ENCODE data around the gene KRT33A.
"Not testable (repeated sequence)": the region's sequence is repeated elsewhere in the genome, so short reads cannot be mapped to it uniquely, and the experiment has no call there.

KRT33A gene

GRCh38 chr17:41360296-41360995 is 9.8 kb upstream of the KRT33A start:
- DNase-seq, result peak; percentile 95

DNA sequence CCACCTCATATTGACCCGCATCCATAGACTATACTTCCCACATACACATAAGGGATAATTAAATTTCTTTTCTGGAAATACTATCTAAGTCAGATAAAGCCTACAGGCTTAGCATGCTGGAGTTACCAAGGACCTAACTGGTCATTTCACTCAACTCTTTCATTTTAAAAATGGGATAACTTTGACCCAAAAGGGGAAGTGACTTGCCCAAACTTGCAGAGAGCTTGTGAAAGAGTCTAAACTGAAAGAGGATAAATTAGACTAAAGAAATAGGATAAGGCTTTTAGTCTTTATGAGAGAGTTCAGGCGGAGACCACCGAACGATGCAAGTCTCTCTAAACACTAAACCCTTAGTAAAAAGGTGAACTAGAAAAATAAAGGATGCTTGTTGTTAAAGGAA is 3.9 kb upstream of the KRT33A start:
- DNase-seq, result no peak

DNA sequence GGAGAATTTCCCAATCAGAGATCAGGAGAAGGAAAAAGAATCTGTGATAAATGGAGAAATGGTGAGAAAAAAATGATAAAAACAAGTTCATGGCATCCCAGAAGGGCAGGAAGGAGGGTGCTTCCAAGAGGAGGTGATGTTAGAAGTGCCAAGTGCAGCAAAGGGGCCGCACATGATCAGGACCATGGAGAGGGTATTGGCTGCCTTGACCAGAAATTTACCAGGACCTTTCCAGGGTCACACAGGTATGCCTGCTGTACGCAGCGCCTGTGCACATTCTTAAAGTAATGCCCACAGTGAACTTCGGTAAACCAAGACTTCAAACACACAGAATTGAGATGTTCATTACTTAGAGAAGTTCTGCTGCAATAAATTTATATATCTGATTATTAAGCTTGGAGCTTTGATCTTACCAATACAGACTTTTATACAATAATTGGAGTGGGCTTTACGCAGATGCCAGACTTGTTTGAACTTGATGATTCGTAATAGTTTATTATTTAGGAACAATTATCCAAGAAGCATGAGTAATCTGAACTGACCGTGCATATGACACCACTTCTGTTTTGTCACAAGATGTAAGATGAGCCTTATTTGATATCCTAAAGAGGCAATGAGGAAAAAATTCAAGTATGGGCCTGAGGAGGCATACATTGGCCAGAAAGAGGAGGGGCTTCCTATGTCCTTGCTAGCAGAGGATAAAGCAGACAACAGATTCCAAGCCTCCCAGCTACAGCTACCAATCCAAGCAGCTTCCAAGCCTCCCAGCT is 2.2 kb upstream of the KRT33A start:
- DNase-seq, result no peak

DNA sequence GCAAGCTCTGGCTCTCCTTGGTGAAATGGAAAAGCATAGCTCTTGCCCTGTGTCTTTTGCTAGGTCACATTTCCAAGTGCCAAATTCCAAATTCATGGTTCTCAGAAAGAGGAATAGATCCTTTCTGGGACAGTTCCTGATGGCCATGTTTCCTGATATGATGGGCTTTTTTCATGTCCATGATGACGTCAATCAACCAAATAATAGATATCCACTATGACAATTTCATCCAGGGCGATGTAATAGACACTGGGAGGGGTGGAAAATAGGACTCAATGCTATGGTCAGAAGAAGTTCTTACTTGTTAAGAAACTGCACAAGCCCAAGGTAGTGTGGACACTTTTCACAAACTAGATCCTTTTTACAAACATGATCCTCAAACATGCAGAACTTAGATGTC is 549 bp upstream of the KRT33A start:
- no peak for DNase-seq

DNA sequence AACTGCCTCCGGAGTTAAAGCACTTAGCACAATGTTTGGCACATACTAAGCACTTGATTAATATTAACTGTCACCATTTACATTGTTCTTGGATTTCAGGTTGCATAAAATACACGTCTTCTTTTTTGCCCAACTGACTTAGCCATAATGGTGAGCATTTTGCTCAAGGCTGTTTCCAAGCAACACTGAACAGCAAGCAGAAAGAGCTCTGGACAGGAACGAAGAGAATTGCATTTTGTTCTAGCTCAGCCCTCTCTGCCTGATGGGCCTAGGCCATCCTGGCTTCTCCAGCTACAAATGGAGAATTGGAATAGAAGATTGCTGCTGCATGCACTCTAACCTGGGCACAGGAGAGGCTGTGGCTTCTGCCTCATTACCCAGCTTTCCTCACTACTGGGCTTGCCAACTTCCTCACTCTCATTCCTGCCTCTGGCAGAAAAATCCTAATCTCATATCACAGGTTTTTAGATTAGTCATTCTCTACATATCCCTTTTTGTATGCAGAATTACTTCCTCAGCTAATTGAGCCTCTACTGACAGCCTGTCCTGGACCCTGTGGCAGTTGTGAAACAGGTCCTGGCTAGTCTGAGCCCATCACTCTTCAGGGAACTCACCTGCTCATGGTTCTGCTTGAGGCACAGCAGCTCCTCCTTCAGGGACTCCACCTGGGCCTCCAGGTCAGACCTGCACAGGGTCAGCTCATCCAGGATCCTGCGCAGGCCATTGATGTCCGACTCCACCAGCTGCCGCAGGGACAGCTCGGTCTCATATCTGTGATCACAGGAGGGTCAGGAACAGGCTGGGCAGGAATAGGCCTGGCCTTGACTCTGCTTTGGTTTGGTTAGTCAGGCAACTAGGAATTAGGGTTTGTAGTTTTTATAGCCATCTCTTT is 2.5 kb downstream of the KRT33A start:
- DNase-seq, result no peak

- DNase-seq, result not testable (repeated sequence)
Measured at GRCh38 chr17:41346421-41346820, 4.2 kb downstream of the KRT33A start.

GRCh38 chr17:41345992-41346391 is 4.6 kb downstream of the KRT33A start:
- no peak for DNase-seq

DNA sequence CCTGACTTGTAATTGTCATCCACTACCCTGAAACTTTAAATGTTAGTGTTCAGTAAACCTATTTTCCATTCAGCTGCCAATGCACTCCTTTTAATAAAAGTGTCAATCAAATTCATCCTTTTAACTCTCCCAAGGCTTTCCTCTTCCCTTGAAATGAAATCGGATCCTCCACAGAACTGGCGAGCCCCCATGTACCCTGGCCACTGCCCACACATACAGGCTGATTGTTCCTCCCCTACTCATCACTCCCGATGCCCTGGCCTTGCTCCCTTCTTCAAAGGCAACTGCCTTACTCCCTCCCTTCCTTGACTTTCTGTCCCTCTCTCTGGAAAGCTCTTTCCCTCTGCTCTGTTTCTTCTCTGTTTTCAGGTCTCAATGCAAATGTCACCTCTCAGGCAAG is 7.6 kb downstream of the KRT33A start:
- no peak for DNase-seq

- no peak for DNase-seq
Measured at GRCh38 chr17:41340934-41341861, 9.4 kb downstream of the KRT33A start.

- DNase-seq, result peak; percentile 14
Measured at GRCh38 chr17:41340494-41340893, 10.1 kb downstream of the KRT33A start.

- no peak for DNase-seq
Measured at GRCh38 chr17:41339571-41340172, 11.0 kb downstream of the KRT33A start.

DNA sequence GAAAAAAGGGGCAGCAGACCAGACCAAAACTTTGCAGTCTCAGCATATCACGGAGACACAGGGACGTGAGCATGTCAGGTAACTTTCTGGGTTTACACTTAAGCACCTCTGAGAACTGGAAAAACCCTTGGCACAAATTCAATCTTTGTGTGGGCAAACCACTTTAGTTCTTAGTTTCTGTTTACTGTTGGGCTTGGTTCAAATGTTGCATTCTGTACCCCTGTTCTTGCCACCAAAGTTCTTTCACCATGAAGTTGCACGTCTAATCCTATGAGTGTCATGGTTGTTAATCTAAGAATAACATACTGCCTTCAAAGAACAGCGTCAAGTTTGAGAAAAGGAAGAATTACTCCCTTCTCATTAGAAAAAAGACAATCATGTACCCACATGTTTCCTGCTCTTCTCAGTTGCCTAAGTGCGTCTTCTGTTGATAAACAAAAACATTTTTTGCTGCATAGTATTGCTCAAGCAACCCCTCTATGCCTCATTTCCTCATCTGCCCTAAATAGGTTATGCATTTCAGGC is 11.6 kb downstream of the KRT33A start:
- peak; percentile 41 for DNase-seq

GRCh38 chr17:41335747-41336146 is 14.9 kb downstream of the KRT33A start:
- no peak for DNase-seq

GRCh38 chr17:41334385-41335305 is 16.0 kb downstream of the KRT33A start:
- DNase-seq, result no peak

GRCh38 chr17:41333836-41334235 is 16.8 kb downstream of the KRT33A start:
- DNase-seq, result no peak

DNA sequence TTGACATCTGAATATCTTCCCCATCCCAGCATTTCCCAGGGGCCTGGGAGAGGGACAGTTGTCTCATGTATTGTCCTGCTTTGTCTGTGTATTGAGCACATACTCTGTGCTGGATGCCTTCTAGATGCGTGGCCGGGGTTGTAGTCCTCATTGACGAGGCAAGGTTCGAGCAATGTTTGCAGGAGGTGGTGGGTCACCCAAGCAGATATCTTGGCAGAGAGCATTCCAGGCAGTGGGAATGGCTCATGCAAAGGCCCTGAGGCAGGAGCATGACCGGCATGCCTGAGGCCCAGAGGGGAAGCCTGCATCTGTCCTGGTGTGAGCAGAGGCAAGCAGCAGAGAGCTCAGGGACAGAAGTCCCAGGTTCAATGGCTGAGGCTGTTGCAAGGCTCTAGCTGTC is 17.5 kb downstream of the KRT33A start:
- no peak for DNase-seq

DNA sequence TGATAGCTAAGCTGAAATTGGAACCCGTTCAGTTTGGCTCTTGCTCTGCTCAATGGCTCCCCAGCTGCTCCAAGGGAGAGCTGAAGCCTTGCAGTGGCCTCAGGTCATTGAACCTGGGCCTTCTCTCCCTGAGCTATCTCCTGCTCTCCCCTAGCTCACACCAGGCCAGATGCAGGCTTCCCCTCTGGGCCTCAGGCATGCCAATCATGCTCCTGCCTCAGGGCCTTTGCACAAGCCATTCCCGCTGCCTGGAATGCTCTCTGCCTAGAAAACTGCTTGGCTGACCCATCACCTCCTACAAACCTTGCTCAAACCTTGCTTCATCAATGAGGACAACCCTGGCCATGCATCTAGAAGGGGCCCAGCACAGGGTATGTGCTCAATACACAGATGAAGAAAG is 18.4 kb downstream of the KRT33A start:
- DNase-seq, result no peak

DNA sequence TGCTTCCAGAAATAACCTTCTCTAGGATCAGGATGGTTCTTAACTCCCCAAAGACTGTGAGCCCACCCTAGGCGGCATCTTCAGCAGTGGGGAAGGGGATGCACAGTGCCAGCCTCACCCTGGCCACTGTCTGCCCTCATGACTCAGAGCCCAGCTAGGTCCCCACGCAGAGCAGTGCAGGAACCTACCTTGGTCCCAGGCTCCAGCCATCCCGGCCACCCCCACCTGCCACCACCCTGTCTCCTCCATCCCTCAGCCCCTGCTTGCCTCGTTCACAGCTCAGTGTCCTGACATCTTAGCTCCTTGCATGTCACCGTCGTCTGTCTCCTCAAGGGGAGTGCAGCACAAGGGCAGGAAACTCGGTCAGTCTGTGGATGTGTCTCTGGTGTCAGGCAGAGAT is 19.0 kb downstream of the KRT33A start:
- DNase-seq, result no peak

DNA sequence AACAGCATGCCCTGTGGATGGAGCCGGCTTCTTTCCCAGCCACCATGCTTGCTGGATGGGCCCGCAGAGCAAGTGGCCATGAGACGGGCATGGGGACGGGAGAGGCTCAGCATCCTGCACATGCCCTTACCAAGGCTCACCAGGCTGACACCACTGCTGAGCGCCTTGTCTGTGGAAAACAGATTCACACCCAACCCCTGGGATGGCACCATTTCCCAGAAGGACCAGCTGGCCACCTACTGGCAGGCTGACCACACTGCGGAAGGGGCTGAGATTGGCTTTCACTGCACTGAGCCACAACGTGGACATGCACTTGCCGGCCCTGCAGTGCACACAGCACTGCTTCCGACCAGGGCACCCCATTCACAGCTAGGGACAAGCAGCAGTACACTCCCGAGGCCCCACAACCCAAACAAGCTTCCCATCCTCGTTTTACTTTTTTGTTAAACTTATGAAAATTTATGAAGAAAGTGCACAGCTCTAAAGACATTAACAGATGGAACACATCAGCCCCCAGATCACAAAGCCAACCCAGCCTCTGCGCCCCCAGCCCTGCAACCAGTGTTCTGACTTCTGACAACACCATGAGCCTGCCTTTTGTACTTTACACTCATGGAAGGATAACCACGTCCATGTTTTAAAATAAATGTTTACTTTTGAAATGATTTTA is 21.2 kb downstream of the KRT33A start:
- DNase-seq, result peak; percentile 39

GRCh38 chr17:41328207-41328606 is 22.4 kb downstream of the KRT33A start:
- no peak for DNase-seq
